T47D (cell line): Measurements from ENCODE around the gene KIAA0232.

Experiments used
- DNase-seq, 2 experiments: peaks; one replicate each; pipeline versions ENCODE4 v3.0.0 to v3.0.0-alpha.2; 2011 to 2012; ENCODE audit warnings: low read depth in 1 of 2, low spot score in 1 of 2
- JUND ChIP-seq: IDR thresholded peaks from 2 replicates; pipeline ENCODE4 v1.6.1; 2012; ENCODE audit warnings: low read depth
- in situ Hi-C: cut with HindIII; loops from 2 replicates; pipeline ENCODE4 v1.10.0; 2016; ENCODE audit warnings: low sequenced_read_pairs, low pct_unique_long_range_greater_than_20kb

The KIAA0232 gene

DNA sequence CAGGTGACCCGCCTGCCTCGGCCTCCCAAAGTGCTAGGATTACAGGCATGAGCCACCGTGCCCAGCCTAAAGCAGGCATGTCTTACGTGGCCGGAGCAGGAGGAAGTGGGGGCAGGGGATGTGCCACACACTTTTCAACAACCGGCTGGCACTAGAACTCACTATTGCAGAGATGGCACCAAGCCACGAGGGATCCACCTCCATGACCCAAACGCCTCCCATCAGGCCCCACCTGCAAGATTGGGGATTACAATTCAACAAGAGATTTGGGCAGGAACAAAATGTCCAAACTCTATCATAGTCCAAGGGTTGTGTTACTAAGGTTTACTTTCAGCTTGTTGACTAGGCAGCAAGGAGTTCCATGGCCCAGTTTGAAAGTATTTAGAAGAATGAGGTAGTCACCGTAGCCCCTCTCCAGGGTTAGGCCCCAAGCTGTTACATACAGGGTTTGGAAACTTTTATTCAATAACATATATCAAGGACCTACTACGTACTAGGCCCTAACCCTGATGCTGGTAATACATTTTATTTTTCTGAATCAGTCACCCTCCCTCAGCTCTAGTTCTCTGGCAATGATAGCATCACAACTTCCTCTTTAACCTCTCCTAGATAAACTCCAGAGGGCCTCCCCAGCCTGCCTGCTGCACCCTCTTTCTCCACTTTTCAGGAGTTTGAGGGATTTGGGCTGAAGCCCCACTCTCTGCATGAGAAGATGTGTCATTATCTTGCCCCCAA is 109.1 kb downstream of the KIAA0232 start:
- DNase-seq = no peak
- in situ Hi-C loops = no loop called here
- TF ChIP-seq JUND = no peak

DNA sequence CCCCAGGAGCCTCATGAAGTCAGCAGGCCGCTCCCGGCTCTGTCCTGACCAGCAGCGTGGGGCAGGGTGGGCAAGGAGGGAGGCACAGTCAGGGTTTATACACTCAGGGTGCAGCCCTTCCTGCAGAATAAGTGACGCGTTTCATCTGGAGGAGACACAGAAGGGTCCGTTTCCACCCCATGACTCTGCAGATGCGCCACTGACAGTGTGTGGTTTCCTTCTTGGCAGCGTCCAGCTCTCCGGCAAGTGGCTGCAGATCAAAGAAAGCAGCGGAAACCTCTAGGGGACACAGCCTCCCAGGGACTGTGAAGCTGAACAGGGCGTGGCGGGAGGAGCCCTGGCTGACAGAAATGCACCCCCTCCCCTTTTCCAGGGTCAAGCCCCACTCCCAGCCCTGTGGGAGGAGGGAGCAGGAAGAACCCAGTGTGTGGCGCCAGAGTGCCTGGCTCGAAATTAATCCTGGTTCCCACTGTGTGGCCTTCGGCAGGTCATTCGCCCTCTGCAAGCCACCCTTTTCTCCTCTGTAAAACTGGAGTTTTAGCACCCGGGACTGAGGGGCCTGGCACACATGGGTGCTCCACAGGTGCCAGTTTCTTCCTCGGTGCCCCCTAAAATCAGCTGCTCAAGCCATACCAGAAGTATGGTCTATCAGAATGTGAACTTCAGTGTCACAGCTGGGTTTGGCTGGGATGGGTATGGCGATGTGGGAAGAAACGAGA is 109.8 kb downstream of the KIAA0232 start:
- no peak for TF ChIP-seq JUND
- DNase-seq = no peak
- in situ Hi-C loops = no loop called here

DNA sequence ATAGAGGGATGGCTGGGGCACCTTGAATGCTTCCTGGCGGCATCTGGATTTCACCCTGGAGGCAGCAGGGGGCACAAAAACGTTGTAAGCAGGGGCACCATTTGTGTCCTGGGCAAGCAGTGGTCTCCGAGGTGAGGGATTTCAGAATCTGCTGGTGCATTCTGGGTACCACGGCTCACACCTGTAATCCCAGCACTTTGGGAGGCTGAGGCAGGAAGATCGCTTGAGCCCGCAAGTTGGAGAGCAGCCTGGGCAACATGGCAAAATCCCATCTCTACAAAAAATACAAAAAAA is 110.3 kb downstream of the KIAA0232 start:
- no peak for DNase-seq
- TF ChIP-seq JUND = no peak
- in situ Hi-C loops = no loop called here

DNA sequence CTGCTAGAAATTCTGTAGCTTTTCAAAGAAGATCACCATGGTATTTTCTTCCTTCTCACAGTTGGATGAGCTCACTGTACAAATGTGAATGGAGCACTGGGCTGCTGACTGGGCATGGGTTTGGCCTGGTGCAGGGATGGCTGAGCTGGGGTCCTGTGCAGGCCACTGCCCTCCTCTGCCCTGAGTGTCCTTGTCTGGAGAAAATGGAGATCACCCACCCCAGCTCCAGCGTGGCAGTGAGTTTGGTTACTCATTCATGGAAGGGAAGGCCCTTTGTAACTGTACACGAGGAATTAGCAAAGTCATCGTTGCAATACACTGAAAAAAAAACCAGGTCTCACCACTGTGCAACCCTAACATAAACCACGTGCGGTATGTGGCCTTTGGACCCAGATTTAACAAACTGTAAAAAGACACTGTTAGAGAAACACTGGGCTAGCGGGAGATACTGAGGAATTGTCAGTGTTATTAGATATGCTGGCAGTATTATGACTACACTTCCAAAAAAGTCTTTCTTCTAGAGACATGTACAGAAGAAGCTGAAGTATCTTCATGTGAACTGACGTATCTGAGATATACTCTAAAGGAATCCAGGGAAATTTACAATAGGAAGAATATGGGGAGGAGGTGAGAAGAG is 111.0 kb downstream of the KIAA0232 start:
- no peak for TF ChIP-seq JUND
- DNase-seq = no peak
- in situ Hi-C loops = no loop called here

GRCh38 chr4:6894086-6894478 is 111.6 kb downstream of the KIAA0232 start:
- no peak for DNase-seq
- TF ChIP-seq JUND = no peak
- in situ Hi-C loops = no loop called here

DNA sequence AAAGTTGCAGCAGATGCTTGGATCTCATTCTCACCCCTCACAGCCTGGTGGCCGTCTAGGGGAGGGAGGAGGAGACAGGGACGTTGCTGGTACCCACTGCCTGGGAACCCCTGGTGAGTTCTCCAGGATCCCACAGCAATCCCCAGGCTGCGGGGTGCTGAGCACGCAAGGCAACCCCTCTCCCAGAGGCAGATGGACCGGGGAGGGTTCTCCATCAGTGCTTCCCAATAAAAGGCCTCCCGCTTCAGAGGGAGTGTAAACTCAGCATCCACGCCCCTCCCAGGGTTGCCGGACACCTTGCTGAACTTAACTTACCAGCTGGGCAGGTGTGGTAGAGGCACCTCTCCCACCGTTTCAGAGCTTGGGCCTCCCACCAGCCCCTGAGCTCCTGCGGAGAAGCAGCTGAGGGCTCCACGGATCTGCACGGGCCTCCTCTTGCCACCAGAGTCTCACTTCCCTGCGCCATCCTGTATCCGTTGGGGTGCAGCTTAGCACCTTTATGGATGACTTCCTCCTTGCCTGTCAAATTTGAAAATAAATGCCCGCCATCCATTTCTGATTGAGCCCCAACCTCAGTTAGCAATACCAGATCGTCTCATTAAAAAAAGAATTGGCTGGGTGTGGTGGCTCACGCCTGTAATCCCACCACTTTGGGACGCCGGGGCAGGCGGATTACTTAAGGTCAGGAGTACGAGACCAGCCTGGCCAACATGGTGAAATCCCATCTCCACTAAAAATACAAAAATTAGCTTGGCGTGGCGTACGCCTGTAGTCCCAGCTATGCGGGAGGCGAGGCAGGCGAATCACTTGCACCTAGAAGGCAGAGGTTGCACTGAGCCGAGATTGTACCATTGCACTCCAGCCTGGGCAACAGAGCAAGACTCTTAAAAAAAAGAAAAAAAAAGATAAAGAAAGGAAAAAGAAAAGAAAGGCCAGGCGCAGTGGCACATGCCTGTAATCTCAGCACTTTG is 112.3 kb downstream of the KIAA0232 start:
- in situ Hi-C loops = no loop called here
- TF ChIP-seq JUND = no peak
- DNase-seq = no peak

DNA sequence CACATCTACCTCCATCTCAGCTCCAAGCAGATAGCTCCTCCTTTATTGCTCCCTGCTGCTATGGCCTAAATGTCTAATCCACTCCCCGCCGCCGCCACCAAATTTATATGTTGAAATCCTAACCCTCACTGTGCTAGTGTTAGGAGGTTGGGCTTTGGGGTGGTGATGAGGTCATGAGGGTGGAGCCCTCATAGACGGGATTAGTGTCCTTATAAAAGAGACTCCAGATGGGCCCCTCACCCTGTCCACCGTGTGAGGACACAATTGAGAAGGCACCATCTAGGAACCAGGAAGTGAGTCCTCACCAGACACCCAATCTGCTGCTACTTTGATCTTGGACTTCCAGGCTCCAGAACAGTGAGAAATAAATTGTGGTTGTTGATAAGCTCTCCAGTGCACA is 113.5 kb downstream of the KIAA0232 start:
- DNase-seq = no peak
- TF ChIP-seq JUND = no peak
- in situ Hi-C loops = no loop called here

GRCh38 chr4:6898763-6899162 is 116.2 kb downstream of the KIAA0232 start:
- no peak for TF ChIP-seq JUND
- in situ Hi-C loops = no loop called here
- DNase-seq = no peak

DNA sequence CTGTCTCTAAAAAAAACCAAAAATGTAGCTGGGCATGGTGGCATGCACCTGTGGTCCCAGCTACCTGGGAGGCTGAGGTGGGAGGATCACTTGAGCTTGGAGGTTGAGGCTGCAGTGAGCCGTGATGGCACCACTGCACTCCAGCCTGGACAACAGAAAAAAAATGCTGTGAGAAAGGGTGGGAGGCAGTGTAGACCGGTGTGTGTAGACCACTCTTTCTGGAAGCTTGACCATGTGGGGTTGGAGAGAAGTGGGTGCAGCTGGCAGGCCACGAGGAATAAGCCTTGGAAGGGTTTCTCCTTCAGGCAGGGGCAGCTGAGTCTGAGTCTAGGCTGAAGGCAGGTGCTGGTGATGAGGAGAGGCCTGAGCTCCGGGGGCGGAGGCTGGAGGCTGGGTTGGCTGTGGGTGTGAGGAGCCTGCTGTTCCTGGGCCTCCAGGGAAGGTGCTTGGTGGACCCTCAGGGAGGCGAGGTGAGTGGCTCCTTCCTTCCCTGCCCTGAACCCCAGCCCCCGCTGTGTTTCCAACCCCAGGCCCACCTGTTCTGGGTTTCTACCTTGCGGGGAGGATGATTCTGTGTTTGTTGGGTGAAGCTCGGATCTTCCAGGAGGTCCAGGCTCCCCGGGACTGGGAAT is 117.8 kb downstream of the KIAA0232 start:
- in situ Hi-C loops = no loop called here

GRCh38 chr4:6900956-6901355 is 118.4 kb downstream of the KIAA0232 start:
- in situ Hi-C loops = no loop called here
- no peak for TF ChIP-seq JUND
- no peak for DNase-seq

More for the DNA sequence above, 117.8 kb downstream of the KIAA0232 start:
- DNase-seq = no peak
- no peak for TF ChIP-seq JUND

DNA sequence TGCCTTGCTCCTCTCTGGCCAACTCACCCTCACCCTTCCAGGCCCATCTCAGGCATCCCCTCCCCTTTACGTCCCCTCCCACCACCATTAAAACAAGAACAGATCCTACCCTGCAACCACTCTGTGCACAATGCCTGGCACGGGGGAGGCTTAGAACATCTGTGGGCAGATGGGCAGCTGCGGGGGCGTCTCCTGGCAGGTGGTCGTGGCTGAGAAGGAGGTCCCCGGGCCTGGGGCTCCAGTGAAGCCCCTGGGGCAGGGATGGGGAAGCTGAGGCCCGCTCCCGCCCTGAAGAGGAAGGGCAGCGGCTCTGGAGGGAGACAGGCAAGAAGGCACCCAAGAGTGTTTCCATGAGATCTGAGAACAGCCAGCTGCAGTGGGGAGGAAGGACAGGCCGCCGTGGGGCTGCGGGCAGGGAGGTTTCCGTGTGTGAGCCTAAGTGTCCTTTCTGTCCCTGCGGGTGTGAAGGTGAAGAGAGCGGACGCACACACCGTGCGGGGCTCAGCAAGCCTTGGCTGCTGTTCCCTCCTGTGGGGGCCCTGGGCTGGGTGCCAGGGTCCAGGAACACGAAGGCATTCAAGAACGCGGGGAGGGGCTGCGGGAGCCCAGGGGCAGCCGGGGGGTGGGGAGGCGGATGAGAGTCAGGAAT is 119.3 kb downstream of the KIAA0232 start:
- no peak for TF ChIP-seq JUND
- DNase-seq = no peak
- in situ Hi-C loops = no loop called here
